Tibial artery (tissue), 4 donors: ENCODE results near the gene POLN.

ENCODE experiments used
- DNase-seq, 2 donors: peaks; one replicate each; pipeline ENCODE4 v3.0.0-alpha.2; 2019
- H3K27ac ChIP-seq, 2 donors: fragments of 200-600 bp; sonication (generic) in 1 of 2; 1 replicate in 1 of 2; 2 replicates in 1 of 2; pipeline ENCODE4 v1.5.1; 2018 to 2019; ENCODE audit warnings: mild to moderate bottlenecking in 1 of 2
- H3K27me3 ChIP-seq, 2 donors: fragments of 200-600 bp; sonication (generic) in 1 of 2; one replicate each; pipeline versions ENCODE4 v1.5.1 to v1.6.0; 2016 to 2019
- H3K36me3 ChIP-seq, 3 donors: fragments of 200-600 bp; sonication (generic) in 2 of 3; one replicate each; pipeline ENCODE4 v1.5.1; 2016 to 2019; ENCODE audit warnings: mild to moderate bottlenecking in 2 of 3
- H3K4me1 ChIP-seq, 4 donors: fragments of 200-600 bp; sonication (generic) in 2 of 4; 1 replicate in 3 of 4; 2 replicates in 1 of 4; pipeline ENCODE4 v1.5.1; 2016 to 2019
- H3K4me3 ChIP-seq, 2 donors: fragments of 200-600 bp; sonication (generic) in 1 of 2; 1 replicate in 1 of 2; 2 replicates in 1 of 2; pipeline ENCODE4 v1.5.1; 2018 to 2019; ENCODE audit warnings: mild to moderate bottlenecking in 2 of 2
- H3K9me3 ChIP-seq, 3 donors: fragments of 200-600 bp; sonication (generic) in 1 of 3; one replicate each; pipeline ENCODE4 v1.5.1; 2016 to 2019
- intact Hi-C: fragments of 100-400 bp; cut with DNase I; formaldehyde crosslinking; loops from one replicate; pipeline ENCODE4 v1.15.0; 2023; ENCODE audit warnings: low total_unique reads
- TF ChIP-seq, protein P1 (sequence below), 2 experiments: fragments of 200-600 bp in 1 of 2; fragments of 450-650 bp in 1 of 2; IDR thresholded peaks; one replicate each; pipeline ENCODE4 v1.5.1; 2017 to 2019; ENCODE audit warnings: antibody characterized with exemption in 2 of 2, mild to moderate bottlenecking in 1 of 2, moderate library complexity in 1 of 2

POLN gene

DNA sequence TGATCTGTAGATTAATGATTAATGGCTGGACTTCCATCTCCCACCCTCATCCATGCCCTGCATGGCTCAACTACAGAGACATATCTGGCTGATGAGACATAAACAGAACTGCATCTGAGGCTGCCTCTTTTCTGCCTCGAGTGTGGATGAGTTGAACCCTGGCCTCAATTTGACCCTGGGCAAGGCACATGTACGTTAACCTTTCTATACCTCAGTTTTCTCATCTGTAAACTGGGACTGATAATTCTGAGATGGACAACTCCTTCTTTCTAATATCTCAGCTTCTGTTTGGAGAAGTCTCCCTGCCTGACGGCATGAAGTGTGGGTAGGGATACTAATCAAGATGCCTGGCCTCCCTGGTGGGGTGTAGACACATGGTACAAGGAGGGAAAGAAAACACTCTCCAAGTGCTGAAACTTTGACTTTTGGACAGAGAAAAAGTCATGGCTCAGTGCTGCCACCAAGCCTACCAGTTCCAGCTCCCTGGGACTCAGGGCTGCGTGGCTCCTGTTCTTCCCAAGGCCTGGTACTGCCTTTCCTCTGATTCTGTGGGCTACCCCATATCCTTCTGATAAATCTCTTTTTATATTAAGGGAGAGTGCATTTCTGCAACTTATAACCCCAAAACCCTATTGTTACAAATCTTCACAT is 64.4 kb downstream of the POLN start:
- Histone ChIP-seq H3K36me3 (peaks cover 0 to 7% (median 0%) of the 10 kb centered on the region in 3 donors), H3K4me3 (no peak overlapping the region), H3K27ac (no peak overlapping the region), H3K27me3 (no peaks in the 10 kb centered on the region), H3K4me1 (no peaks in the 10 kb centered on the region), H3K9me3 (no peaks in the 10 kb centered on the region)
- TF ChIP-seq, protein P1, sequence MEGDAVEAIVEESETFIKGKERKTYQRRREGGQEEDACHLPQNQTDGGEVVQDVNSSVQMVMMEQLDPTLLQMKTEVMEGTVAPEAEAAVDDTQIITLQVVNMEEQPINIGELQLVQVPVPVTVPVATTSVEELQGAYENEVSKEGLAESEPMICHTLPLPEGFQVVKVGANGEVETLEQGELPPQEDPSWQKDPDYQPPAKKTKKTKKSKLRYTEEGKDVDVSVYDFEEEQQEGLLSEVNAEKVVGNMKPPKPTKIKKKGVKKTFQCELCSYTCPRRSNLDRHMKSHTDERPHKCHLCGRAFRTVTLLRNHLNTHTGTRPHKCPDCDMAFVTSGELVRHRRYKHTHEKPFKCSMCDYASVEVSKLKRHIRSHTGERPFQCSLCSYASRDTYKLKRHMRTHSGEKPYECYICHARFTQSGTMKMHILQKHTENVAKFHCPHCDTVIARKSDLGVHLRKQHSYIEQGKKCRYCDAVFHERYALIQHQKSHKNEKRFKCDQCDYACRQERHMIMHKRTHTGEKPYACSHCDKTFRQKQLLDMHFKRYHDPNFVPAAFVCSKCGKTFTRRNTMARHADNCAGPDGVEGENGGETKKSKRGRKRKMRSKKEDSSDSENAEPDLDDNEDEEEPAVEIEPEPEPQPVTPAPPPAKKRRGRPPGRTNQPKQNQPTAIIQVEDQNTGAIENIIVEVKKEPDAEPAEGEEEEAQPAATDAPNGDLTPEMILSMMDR (IDR thresholded peaks at IDR 0.05), result no peak
- DNase-seq, result no peak
- intact Hi-C loops, result no loop called here

DNA sequence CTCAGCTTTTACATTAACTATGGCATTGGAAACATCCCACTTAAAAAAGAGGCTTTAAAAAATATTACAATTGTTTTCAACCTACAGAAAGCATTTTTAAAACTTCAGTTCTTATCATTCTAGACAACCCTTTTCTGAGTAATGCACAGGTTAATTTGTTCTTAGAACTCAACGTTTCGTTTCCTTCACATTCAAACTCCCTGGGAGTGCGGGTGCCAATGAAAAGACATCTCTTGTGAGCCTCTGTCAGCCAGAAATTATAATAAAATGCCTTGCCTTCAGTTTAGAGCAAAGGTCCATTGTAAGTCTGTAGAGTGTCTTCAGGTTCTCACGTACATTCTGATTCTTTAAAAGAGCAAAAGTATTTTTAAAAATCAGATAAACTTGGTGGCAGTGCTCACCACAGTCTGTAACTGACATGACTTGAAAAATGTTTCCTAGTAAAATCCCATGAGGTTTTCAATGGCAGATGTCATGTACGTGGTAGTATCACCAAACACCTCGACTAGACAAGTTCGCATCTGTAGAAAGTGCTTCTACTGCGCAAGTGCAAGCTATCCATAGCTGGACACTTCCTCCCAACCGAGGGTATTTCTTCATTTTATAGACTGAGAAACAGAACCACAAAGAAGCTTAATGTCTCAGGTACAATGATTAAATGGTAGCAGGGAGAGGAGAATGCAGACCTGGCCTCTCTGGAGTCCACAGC is 65.8 kb downstream of the POLN start:
- intact Hi-C loops, result no loop called here
- Histone ChIP-seq H3K27ac (no peak overlapping the region), H3K36me3 (no peaks in the 10 kb centered on the region), H3K27me3 (no peaks in the 10 kb centered on the region), H3K9me3 (no peaks in the 10 kb centered on the region), H3K4me1 (no peaks in the 10 kb centered on the region), H3K4me3 (no peak overlapping the region)
- TF ChIP-seq, protein P1 (IDR thresholded peaks at IDR 0.05), result no peak
- no peak for DNase-seq

DNA sequence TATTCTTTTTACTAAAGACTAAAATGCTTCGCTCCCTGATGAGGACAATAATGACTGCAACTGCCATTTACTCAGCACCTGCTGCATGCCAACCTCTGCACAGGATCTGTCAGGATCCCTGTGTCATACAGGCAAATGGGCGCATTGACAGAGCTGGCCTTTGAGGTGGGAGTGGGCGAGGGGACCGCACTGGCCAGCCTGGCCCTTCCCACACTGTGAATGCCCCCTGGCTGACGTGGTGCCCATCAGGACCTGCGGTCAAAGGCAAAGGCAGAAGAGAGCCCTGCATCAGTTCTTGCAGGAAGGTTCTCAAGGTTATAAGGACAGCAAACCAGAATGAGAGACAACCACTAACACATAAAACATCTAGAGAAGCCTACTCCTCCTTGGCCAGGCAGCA is 67.9 kb downstream of the POLN start:
- Histone ChIP-seq H3K27ac (no peak overlapping the region), H3K36me3 (peaks cover 0 to 16% (median 9%) of the 10 kb centered on the region in 3 donors), H3K27me3 (no peaks in the 10 kb centered on the region), H3K4me3 (no peak overlapping the region), H3K9me3 (no peaks in the 10 kb centered on the region), H3K4me1 (no peaks in the 10 kb centered on the region)
- intact Hi-C loops, result no loop called here
- DNase-seq, result no peak
- TF ChIP-seq, protein P1 (IDR thresholded peaks at IDR 0.05), result no peak

DNA sequence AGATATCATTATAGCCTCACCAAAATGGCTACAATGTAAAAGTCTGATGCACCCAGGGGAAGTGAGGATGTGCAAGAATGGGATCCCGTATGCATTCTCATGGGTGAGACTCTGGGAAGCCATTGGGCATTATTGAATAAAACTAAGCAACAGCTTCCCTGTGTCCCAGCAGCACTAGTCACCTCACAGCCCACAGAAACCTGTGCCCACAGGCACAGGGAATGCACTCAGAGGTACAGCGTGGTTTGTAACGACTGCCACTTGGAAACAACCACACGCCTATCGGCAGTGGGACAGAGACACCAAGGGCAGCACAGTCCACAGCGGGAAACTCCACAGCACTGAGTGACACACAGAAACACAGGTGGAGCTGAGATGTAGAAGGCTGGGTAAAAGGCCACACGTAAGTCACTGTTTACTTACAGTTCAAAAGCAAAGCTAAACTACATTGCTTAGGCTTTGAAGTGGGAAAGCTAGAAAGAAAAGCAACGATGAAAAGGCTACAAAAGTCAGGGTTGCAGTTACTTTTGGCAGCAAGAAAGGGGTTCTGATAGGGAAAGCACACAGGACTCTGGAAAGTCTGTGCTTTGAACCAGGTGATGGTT is 69.2 kb downstream of the POLN start:
- no peak for DNase-seq
- intact Hi-C loops, result no loop called here
- H3K4me3 ChIP-seq, result no peak overlapping the region
- no peaks in the 10 kb centered on the region for H3K27me3 ChIP-seq
- TF ChIP-seq, protein P1 (IDR thresholded peaks at IDR 0.05), result no peak
- H3K4me1 ChIP-seq, result no peaks in the 10 kb centered on the region
- no peak overlapping the region for H3K27ac ChIP-seq
- H3K9me3 ChIP-seq, result no peaks in the 10 kb centered on the region
- H3K36me3 ChIP-seq, result peaks cover 0 to 18% (median 14%) of the 10 kb centered on the region in 3 donors

DNA sequence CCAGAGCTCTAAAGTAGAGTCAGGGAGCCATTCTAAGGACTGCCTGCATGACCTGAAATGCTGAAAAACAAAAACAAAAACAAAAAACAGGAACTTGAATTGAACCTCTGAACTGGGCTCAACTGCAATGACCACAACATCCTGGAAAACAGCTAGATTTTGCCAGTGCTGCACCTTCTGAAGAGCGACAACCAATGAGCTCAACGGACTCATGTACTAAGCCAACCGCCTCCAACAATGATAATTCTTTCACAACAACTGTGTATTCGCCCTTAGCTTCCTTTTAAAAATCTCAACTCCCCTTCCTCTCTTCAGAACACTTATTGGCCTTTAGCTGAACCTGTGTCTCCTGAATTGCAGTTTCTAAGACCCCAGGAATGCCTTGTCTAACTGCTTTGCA is 69.8 kb downstream of the POLN start:
- no peaks in the 10 kb centered on the region for H3K27me3 ChIP-seq
- no peaks in the 10 kb centered on the region for H3K9me3 ChIP-seq
- no peak for DNase-seq
- intact Hi-C loops, result no loop called here
- TF ChIP-seq, protein P1 (IDR thresholded peaks at IDR 0.05), result no peak
- H3K27ac ChIP-seq, result no peak overlapping the region
- no peaks in the 10 kb centered on the region for H3K4me1 ChIP-seq
- H3K36me3 ChIP-seq, result peaks cover 0 to 23% (median 14%) of the 10 kb centered on the region in 3 donors
- no peak overlapping the region for H3K4me3 ChIP-seq
